Kidney epithelial cell (primary cell): ENCODE data around the gene TACC2. TPM values are rescaled to one million over a fixed set of nuclear protein-coding genes. Genes with fewer than 3 reads are reported as not detected.

Experiments
- DNase-seq: peaks from one replicate; pipeline ENCODE4 v3.0.0-alpha.2; 2010; ENCODE audit warnings: low read depth
- H3K27me3 ChIP-seq: 2 replicates; pipeline ENCODE4 v1.6.0; 2011; ENCODE audit warnings: low read length; ENCODE audit not compliant: control insufficient read depth, insufficient read depth
- H3K36me3 ChIP-seq: 2 replicates; pipeline ENCODE4 v1.5.1; 2011; ENCODE audit warnings: low read length; ENCODE audit not compliant: control insufficient read depth, insufficient read depth
- H3K4me3 ChIP-seq: 2 replicates; pipeline ENCODE4 v1.5.1; 2011; ENCODE audit warnings: low read depth, mild to moderate bottlenecking, control low read depth, low read length
- total RNA-seq: library from RNA; depleted of rRNA; stranded (reverse); fragments of >200 nt; gene quantifications from 2 replicates; pipeline ENCODE4 v1.2.3, GENCODE V29; 2015
- TF ChIP-seq, protein P1 (sequence below): IDR thresholded peaks from 2 replicates; pipeline ENCODE4 v1.5.1; 2011; ENCODE audit warnings: mild to moderate bottlenecking, moderate library complexity, low read length, control low read depth, inconsistent platforms; ENCODE audit not compliant: insufficient read depth, poor library complexity, severe bottlenecking

TACC2 gene
- total RNA-seq, 1 donor from 2014 or later: 26.9 TPM

DNA sequence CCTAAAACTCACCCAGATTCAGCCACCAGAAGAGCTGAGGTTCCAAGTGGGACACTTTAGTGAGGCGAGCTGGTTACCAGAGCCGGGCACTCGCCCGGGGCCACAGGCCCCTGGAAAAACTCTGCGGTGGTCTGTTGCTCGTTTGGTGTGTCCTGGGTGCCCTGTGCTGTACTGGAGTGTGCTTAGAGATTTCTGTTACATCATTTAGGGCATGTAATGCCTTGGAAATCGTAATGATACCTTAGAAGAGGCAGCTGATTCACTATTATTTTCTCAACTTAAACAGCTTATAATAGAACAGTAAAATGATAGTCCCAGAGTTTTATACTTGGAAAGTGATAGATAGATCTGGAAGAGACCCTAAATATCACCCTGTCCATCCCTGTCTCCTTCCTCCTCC is 233.7 kb downstream of the TACC2 start:
- Histone ChIP-seq H3K27me3 (no peaks in the 10 kb centered on the region), H3K4me3 (no peak overlapping the region), H3K36me3 (no peaks in the 10 kb centered on the region)
- DNase-seq: no peak
- TF ChIP-seq, protein P1, sequence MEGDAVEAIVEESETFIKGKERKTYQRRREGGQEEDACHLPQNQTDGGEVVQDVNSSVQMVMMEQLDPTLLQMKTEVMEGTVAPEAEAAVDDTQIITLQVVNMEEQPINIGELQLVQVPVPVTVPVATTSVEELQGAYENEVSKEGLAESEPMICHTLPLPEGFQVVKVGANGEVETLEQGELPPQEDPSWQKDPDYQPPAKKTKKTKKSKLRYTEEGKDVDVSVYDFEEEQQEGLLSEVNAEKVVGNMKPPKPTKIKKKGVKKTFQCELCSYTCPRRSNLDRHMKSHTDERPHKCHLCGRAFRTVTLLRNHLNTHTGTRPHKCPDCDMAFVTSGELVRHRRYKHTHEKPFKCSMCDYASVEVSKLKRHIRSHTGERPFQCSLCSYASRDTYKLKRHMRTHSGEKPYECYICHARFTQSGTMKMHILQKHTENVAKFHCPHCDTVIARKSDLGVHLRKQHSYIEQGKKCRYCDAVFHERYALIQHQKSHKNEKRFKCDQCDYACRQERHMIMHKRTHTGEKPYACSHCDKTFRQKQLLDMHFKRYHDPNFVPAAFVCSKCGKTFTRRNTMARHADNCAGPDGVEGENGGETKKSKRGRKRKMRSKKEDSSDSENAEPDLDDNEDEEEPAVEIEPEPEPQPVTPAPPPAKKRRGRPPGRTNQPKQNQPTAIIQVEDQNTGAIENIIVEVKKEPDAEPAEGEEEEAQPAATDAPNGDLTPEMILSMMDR: no peak

- TF ChIP-seq, protein P1: no peak
- no peak for DNase-seq
- H3K4me3 ChIP-seq: no peak overlapping the region
- no peaks in the 10 kb centered on the region for H3K36me3 ChIP-seq
- H3K27me3 ChIP-seq: no peaks in the 10 kb centered on the region
Measured at GRCh38 chr10:122224159-122224558, 235.2 kb downstream of the TACC2 start.

- TF ChIP-seq, protein P1: no peak
- H3K27me3 ChIP-seq: no peaks in the 10 kb centered on the region
- H3K4me3 ChIP-seq: no peak overlapping the region
- no peak for DNase-seq
- H3K36me3 ChIP-seq: peaks cover 1% of the 10 kb centered on the region
Measured at GRCh38 chr10:122225330-122225729, 236.4 kb downstream of the TACC2 start.

DNA sequence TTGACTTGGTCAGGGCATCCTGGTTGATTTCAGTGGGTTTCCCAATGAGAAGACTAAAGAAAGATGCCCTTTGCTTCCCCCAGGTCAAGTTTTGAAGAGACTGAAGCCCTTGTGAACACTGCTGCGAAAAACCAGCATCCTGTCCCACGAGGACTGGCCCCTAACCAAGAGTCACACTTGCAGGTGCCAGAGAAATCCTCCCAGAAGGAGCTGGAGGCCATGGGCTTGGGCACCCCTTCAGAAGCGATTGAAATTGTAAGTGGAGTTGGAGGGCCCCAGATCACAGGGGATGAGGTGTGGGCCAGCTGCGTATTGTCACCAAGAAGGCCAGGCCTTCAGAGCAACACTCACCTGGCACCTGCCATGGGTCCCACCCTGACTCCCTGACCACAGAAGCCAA is 238.8 kb downstream of the TACC2 start:
- Histone ChIP-seq H3K27me3 (no peaks in the 10 kb centered on the region), H3K36me3 (peaks cover 1% of the 10 kb centered on the region), H3K4me3 (no peak overlapping the region)
- TF ChIP-seq, protein P1: no peak
- no peak for DNase-seq

DNA sequence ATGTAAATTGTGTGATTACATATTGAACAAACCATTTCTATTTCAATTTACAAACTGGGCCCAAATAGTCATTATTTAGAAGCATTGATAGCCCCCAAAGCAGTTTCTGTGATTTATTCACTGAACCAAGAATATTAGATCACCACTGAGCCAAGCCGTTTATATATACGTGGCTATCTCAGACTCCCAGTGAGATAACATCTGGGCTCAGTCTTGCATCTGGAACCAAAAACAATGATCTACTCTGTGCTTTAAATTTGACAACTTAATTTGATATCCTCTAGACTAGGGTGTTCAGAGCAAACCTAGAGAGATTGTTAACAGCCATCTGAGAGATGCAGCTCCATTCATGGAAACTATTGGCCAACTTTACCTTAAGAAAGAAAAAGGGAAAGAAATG is 240.7 kb downstream of the TACC2 start:
- TF ChIP-seq, protein P1: no peak
- no peaks in the 10 kb centered on the region for H3K27me3 ChIP-seq
- no peak overlapping the region for H3K4me3 ChIP-seq
- DNase-seq: no peak
- H3K36me3 ChIP-seq: peaks cover 1% of the 10 kb centered on the region

DNA sequence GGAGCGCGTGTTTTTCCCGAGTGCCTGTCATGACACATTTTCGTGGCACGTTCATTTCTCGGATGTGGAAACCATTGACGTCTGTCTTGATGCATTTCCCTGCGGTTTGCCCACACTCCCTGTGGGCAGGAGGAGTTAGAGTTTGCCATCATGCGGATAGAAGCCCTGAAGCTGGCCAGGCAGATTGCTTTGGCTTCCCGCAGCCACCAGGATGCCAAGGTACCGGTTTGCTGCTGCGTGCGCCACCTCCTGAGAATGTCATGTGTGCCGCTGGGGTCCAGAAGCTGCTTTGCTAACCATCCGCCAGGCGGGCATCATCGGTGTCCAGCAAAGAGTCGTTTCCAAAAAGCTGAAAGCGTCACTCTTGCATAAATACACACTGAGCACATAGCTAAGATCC is 241.3 kb downstream of the TACC2 start:
- H3K4me3 ChIP-seq: no peak overlapping the region
- no peaks in the 10 kb centered on the region for H3K27me3 ChIP-seq
- peaks cover 1% of the 10 kb centered on the region for H3K36me3 ChIP-seq
- no peak for DNase-seq
- TF ChIP-seq, protein P1: no peak
